ENCODE data around the gene P3H2.
"Not testable (repeated sequence)": the region's sequence is repeated elsewhere in the genome, so short reads cannot be mapped to it uniquely, and the experiment has no call there.

The P3H2 gene

DNA sequence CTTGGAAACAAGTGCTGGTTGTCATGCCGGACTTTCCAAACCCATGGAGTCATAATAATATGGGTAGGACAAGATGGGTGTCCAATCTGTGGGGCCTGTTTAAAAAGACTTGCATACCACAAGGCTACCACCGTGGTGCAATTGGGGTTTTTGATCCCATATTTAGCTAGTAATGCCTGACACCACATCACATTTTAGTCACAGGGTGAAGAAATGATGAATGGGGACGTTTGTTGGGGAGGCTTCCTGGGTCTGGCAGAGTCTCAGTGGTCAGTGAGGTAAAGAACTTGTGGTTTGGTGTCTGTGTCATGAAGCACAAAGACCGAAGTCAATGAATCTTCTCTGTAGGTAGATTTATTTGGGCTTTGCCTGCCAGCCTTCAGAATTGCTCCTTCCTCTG, 31.0 kb downstream of the P3H2 start:
- in situ Hi-C loops (cut with MboI; ENCODE audit: low sequenced_read_pairs) = no loop called here

DNA sequence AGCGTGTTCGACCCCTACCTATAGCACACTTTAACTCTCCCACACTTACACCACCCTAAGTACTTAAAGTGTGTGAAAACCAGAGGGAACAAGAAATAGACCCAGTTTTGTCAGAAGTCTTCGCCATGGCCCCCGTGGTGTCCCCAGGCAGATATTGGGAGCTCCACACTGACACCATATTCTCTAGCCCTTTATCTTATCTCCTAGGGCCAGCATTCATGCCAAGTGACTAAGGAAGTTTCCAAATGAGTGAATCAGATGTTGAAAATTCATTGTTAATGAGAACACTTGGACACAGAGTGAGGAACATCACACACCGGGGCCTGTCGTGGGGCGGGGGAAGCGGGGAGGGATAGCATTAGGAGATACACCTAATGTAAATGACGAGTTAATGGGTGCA, 31.8 kb downstream of the P3H2 start:
- in situ Hi-C loops (cut with MboI; ENCODE audit: low sequenced_read_pairs) = no loop called here

DNA sequence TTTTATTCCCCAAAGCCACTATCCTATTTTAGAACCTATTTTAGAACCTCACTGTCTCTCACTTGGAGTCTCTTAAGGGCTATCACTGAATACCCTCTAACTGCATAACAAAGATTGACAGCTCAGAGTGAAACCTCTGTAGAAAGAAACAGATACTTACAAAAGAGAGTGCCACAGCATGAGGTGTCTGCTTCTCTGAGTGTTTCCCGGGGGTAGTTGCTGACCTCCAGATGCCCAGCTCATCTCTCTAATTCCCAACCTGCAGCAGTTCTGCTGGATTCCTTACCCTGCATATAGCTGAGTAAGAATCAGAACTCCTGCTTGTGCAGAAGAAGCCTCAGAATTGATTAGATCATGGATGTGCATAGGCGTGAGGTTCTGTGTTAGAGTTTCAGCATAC, 34.5 kb downstream of the P3H2 start:
- in situ Hi-C loops (cut with MboI; ENCODE audit: low sequenced_read_pairs) = no loop called here

DNA sequence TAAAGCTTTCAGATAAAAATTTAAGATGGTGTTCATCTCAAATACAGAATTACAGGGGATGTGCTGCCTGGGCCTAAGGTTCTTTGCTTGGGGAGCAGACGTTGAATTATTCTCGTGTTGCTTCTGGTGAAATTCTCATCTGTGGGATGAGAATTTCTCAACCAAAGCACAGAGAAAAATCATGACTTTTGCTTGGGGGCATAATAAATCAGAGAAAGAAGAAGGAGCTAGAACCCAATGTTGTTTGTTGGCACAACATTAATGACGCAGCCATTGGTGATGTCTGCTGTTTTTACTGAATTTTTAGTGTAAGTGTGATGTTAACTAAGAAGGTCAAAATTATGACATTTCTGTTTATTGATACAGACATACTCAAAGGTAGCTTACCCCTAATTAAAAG, 35.7 kb downstream of the P3H2 start:
- in situ Hi-C loops (cut with MboI; ENCODE audit: low sequenced_read_pairs) = no loop called here

DNA sequence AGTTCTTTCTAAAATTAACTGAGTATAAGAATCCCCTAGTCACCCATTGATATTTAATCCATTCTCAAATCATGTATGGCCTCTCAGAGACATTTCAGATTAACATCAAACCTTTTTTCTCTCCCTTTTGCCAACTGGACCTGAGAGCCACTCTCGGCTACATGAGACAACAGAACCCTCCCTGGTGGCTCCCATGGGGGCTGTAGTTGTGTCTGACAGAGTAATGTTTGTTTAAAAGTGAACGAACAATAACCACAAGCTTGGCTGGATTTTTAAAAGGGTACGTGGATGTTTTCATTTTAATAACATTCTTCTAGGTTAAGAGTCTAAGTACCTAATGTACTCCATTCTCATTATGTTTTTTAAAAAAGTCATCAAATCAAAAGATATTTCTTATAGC, 37.1 kb downstream of the P3H2 start:
- in situ Hi-C loops (cut with MboI; ENCODE audit: low sequenced_read_pairs) = no loop called here

DNA sequence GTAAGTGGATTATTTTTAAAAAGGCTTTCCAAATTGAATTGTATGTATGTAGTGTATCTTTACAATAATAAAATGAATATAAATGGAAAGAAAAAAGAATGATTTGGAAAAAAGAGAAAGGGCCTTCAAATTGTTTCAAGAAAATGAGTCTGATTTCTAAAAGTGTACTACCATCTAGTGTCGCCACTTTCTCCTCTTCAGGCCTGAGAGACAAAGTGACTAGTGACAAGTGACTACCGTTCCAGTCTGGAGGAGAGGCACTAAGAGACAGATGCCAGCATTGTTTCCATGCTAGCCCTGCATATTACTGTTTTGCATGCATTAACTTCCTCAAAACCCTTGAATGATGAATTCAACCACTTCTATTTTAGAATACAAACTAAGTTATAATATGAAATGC, 39.3 kb downstream of the P3H2 start:
- in situ Hi-C loops (cut with MboI; ENCODE audit: low sequenced_read_pairs) = no loop called here

DNA sequence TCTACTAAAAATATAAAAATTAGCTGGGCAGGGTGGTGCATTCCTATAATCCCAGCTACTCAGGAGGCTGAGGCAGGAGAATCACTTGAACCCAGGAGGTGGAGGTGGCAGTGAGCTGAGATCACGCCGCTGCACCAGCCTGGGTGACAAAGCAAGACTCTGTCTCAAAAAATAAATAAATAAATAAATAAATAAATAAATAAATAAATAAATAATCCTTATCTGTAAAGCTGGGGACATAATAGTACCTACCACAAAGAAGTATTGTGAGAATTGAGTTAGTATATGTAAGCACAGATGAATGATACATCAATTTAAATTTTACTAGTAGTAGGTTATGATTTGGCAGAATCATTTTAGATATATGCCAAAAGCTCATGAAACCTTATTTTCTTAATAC, 41.5 kb downstream of the P3H2 start:
- in situ Hi-C loops (cut with MboI; ENCODE audit: low sequenced_read_pairs) = not testable (repeated sequence)

DNA sequence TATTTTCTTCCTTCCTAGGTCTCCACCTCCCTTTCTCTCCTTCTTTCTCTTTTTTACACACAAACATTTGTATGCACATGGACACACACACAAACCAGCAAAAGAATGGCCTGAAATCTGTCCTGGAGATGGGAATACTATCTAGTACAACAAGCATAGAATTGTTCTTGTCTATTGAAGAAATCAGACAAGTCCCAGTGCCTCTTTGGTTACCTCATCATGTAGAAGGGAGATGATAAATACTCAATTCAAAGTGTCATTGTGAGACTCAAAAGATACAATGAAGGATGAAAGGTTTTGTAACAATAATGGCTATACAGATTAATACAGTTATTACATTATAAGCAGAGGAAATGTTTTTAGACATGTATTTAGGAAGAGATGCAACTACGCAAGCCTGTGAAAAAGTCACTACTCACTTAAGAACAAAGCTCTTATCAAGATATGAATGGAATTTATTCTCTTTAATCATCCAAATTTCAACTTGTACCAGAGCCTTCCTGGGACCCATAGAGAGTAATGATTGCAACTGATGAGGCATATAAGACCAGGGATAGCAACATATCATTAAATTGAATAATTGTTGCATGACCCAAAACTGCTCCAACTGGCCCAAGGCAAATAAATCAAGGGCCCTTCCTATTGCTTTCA, 43.2 kb downstream of the P3H2 start:
- in situ Hi-C loops (cut with MboI; ENCODE audit: low sequenced_read_pairs) = no loop called here

DNA sequence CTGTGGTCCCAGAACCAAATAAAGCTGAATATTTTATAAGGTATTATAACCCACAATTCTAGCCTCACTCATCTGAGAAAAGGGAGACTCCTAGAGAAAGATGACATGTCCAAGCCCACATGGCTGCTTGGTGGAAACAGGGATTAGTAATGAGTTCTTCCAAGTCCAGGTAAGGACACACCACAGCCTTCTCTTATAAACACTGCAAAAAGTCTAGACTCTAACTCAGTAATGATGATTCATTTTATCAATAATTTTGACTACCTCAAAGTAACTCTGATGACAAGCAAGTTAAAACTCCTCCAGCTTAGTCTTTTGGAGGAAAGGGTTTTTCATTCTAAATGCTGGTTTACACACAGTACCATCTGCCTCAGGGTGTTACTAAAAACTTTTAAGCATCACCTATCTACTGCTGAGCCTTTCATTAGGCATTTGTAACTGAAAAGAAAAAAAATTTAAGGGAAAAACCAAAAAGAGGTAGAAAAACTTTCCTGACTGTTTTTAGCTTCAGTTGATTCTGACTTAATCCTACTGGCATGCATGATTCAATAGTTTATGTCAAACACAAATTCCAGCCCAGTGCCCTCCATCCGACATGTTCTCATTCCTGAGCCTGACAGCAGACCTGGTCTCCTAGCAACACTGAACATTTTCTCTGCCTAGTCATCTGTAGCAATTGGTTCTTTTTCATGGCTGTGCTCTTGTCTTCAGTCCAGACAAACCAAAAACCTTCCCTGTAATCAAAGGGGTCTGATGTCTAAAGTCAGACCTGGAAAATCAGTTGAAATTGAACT, 43.9 kb downstream of the P3H2 start:
- in situ Hi-C loops (cut with MboI; ENCODE audit: low sequenced_read_pairs) = no loop called here

DNA sequence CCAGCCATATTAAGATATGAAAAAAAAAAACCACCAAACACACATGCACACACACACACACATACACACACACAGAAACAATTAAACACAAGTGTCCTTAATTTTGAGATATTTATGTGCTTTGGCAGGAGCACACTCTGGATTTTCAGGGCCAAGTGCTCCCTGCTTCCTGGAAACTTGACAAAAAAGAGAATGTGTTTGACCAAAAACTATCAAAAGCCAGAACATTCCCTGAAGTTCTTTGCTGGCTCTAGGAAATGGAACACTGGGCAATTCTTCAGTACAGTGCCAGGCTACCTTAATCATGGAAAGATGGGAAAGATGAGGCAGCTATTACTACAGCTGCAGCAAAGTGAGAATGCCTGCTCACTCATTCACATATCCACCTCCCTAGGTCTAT, 44.6 kb downstream of the P3H2 start:
- in situ Hi-C loops (cut with MboI; ENCODE audit: low sequenced_read_pairs) = no loop called here

DNA sequence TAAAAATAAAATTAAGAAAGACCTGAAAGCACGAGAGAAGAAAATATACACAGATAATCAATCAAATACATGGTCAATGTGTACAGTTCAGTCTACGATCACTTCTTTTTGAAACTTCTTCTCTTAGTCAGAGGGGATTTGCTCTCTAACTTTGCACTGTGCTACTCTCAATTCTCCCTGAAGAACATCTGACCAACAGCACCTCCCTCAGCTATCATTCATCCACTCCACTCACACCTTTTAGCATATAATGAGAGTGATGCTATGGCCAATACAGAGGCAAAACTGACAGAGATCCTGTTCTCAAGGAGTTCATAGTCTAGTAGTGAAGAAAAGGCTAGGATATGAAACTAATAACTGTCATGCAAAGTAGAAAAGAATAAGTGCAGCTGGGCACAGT, 45.9 kb downstream of the P3H2 start:
- in situ Hi-C loops (cut with MboI; ENCODE audit: low sequenced_read_pairs) = no loop called here

DNA sequence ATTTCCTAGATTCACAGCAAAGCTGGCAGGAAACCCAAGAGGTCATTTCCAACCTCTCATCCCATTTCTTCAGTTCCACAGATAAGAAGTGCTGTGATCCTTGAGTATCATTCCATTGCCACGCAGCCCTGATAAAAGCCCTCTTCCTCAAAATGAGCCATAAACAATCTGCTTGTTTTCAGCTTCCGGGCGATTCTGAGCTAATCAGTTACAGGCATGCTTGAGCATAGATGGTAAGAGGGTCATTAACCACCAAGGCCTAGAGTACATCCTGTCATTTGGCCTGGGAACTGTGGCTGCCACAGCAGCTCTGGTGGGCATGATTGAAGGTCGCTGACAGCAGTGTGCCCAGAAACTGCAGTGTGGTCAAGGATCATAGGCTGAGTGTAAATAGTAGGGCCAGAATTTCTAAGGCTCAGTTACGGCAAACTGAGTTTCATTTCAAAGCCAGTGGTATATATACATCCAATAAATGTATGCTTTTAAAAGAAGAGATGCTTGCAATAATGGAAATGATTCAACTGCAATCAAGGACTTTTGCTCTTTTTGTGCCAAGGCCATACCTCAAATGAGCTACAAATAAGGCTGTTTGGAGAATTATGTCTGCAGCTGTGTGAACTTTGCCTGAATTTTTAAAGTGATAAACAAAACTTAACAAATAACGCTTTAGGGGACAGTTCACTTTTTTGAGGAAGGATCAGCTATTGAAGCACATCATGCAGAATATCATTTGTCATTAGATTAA, 47.3 kb downstream of the P3H2 start:
- in situ Hi-C loops (cut with MboI; ENCODE audit: low sequenced_read_pairs) = no loop called here

DNA sequence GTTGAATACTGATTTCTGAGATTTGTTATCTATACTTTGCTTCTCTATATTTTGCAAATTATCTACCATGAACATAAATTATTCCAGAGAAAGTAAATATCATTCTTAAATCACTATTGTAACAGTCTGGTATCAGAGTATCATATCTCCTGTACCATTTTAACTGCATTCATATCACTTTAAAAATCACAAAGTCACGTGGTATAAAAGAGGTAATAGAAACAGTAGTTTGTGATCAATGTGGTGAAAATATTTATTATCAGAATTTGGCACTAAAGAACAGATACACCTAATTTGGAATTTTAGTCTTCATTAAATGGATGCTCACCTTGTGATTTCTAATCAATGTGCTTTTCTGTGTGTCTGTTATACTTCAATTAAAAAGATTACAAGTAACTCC, 47.8 kb downstream of the P3H2 start:
- in situ Hi-C loops (cut with MboI; ENCODE audit: low sequenced_read_pairs) = no loop called here

DNA sequence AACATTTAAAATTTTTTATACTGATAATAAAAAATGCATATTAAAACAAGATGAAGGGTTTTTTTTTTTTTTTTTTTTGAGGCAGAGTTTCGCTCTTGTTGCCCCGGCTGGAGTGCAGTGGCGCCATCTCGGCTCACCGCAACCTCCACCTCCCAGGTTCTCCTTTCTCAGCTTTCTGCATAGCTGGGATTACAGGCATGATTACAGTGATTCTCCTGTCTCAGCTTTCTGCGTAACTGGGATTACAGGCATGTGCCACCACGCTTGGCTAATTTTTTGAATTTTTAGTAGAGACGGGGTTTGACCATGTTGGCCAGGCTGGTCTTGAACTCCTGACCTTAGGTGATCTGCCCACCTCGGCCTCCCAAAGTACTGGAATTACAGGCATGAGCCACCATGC, 48.8 kb downstream of the P3H2 start:
- in situ Hi-C loops (cut with MboI; ENCODE audit: low sequenced_read_pairs) = not testable (repeated sequence)

DNA sequence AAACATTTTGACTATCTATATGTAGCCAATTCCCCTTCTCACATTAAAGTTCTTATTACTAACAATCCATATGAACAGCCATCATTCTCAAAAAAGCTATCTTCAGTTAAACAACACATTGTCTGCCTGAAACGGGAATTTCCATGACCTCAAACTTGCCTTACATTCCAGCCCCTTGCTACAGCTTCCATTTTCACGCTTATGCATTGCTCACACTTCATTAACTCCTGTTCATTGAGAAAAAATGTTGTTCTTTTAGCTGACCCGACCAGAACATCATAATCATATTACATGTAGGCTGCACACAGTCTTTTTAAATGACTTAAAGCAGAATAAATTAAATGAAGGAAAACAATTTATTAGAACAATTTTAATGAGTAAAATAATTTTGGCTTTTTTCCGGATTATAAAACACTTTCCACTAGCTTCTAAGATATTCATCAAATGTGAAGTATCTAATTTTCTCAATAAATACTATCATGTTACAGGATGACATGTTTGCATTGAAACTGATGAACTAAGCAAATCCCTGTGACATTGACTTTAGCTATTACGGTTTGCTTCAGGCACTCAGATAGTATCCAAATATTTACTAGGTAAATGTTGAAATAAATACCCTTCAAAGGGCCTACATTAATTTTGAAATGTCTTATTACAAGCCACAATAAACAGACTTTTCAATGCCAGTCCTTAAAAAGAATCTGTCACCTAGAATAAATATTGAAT, 49.9 kb downstream of the P3H2 start:
- in situ Hi-C loops (cut with MboI; ENCODE audit: low sequenced_read_pairs) = no loop called here

DNA sequence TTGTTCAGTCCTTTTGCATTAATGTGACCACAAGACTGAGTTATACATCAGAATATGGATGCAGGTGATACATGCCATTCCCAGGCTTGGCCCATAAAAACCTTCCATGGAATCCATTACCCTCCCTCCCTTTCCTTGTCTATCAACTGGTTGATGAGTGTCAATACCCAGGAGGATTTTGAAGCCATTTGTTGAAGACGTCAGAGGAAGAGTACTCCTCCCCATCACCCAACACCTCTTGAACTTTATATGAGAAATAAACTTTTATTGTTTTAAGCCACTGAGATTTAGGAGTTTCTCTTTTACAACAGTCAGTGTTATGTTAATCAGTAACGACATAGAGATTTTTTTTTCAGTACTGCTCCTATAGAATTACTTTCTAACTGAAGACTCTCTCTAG, 55.5 kb downstream of the P3H2 start:
- in situ Hi-C loops (cut with MboI; ENCODE audit: low sequenced_read_pairs) = no loop called here

DNA sequence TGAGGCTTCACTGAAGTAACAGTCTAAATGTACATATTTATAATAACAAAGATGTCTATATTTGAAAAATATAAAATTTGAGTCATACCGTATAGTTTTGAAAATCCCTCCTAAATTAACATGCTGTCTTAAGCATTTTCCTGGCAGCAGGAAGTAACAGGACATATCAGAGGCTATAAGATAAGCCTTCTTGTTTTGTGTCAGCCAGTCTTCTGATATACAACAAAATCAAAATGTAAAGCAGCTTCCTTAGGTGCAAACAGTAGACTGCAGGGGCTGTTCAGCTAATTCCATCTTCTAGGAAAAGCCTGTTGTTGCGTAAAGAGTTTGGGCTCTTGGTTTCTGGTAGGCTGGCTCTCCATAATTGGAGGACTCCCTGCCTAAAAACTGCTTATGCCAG, 56.0 kb downstream of the P3H2 start:
- in situ Hi-C loops (cut with MboI; ENCODE audit: low sequenced_read_pairs) = no loop called here

DNA sequence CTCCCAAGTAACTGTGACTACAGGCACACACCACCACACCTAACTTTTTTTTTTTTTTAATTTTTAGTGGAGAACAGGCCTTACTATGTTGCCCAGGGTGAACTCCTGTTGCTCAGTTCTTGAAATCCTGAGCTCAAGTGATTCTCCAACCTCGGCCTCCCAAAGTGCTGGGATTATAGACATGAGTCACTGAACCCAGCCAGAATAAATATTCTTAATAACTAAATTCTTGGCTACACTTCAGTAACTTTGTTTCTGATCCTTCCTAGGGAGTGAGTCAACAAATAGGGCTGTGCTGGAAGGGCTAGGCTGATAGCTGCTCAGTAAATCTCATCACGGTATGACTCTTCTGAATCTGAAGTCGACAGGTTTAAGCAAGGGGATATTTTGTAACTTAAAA, 56.6 kb downstream of the P3H2 start:
- in situ Hi-C loops (cut with MboI; ENCODE audit: low sequenced_read_pairs) = no loop called here

DNA sequence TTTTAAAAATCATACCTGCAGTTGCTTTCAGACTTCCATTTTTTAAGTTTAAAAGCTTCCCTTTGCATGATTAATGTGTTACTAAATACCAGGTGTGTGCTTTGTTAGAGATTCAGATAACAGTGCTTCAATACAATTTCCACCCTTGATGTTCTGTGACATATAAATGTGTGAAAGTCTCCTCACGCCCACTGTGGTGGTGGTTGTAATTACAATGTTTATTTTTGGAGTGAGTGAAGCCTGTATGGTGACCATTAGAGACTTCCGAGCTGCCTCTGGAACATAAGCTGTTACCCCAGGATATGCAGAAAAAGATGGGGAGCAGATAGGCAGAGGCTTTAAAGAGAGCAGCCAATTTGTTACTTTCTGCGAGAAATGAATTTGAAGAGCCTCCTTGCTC, 57.2 kb downstream of the P3H2 start:
- in situ Hi-C loops (cut with MboI; ENCODE audit: low sequenced_read_pairs) = no loop called here

DNA sequence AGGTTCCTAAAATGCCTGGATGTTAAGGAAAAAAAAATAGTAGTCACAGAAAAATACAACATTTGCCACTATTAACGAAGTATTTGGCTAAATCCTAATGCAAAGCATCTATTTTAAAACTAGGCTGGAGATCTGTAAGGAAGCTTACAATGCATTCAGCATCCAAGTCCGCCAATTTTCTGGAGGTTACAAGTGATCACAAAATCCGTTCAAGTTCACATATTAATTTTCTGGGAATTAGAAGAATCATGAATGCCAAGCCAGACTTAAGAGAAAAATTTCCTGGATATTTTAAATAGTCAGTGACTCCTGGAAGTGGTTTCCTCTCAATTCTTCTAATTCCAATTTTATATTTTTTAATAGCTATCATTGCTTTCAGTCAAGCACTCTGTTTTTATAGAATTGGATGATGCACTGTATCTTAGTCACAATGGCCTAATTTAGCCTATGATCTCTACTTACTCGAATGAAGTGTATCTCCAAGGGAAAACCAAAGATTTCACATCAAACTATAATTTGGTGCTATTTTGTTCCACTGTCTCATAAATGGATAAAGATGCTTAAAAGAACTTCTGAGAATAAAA, 60.4 kb downstream of the P3H2 start:
- in situ Hi-C loops (cut with MboI; ENCODE audit: low sequenced_read_pairs) = no loop called here

DNA sequence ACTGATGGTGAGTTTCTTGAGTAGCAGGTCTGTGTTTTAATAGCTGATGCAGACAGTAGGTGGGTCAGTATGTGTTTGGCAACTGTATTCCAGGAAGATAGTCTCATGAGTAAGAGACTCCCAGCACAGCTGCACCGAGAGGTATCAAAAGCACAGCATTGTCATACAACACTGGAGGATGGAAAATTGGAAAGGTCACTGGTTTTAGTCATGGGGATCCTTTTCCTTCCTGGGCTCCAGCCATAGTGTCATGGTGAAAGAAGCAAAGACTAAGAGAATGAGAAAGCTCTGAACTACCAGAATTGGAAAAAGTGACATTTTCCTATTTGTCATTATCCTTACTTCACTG, 61.5 kb downstream of the P3H2 start:
- in situ Hi-C loops (cut with MboI; ENCODE audit: low sequenced_read_pairs) = no loop called here

All from HL-60/S4 (cell line).